Lower leg skin (tissue), 4 donors: ENCODE measurements around the gene TMEM33. TPM values are rescaled to one million over a fixed set of nuclear protein-coding genes. Genes with fewer than 3 reads are reported as not detected.
A peak's percentile ranks its signal among the peaks of the same experiment; 100 is the strongest.

Experiments used
- DNase-seq, 2 donors: peaks; one replicate each; pipeline ENCODE4 v3.0.0-alpha.2; 2019; ENCODE audit warnings: low spot score in 2 of 2
- H3K4me3 ChIP-seq: fragments of 200-600 bp; sonication (generic); 2 replicates; pipeline ENCODE4 v1.5.1; 2017; ENCODE audit warnings: mild to moderate bottlenecking, low read depth; ENCODE audit not compliant: poor library complexity, severe bottlenecking
- CTCF ChIP-seq, 3 donors: fragments of 450-650 bp; IDR thresholded peaks; one replicate each; pipeline ENCODE4 v1.5.1; 2016; ENCODE audit warnings: antibody characterized with exemption in 3 of 3, mild to moderate bottlenecking in 3 of 3, moderate library complexity in 2 of 3
- POLR2A ChIP-seq, 2 donors: fragments of 450-650 bp; IDR thresholded peaks; one replicate each; pipeline ENCODE4 v1.6.1; 2016 to 2017; ENCODE audit warnings: antibody characterized with exemption in 2 of 2, mild to moderate bottlenecking in 1 of 2, moderate library complexity in 1 of 2
- WGBS, 2 donors: methylation state at CpG; one replicate each; pipeline ENCODE4 v1.1.5; 2018; 5-methylcytosine and 5-hydroxymethylcytosine counted together
- intact Hi-C: fragments of 100-400 bp; cut with DNase I; formaldehyde crosslinking; loops from one replicate; pipeline ENCODE4 v1.15.0; 2023; ENCODE audit warnings: low total_unique reads
- total RNA-seq, 4 donors: library from RNA; depleted of rRNA; stranded (reverse); fragments of >200 nt; gene quantifications; one replicate each; pipeline ENCODE4 v1.1.0, GENCODE V29; 2016

The TMEM33 gene
- total RNA-seq, 4 donors from 2014 or later = 42.5 to 59.9 (median 49.1) TPM

- no peak overlapping the region for H3K4me3 ChIP-seq
- 80 to 81% methylated on average over 3 of the region's 3 CpGs for WGBS, 2 donors
- intact Hi-C loops = no loop called here
- no peak for DNase-seq
- TF ChIP-seq CTCF (IDR thresholded peaks at IDR 0.05) (no peak), POLR2A (IDR thresholded peaks at IDR 0.05) (no peak)
These were observed 2.2 kb upstream of the TMEM33 start for GRCh38 chr4:41932988-41933387.

GRCh38 chr4:41933997-41934503 lies 1.2 kb upstream of the TMEM33 start:
- 92 to 96% methylated on average over 10 of the region's 10 CpGs for WGBS, 2 donors
- intact Hi-C loops = no loop called here
- no peak overlapping the region for H3K4me3 ChIP-seq

GRCh38 chr4:41934514-41934900 lies 722 bp upstream of the TMEM33 start:
- 83 to 84% methylated on average over 9 of the region's 9 CpGs for WGBS, 2 donors
- H3K4me3 ChIP-seq = no peak overlapping the region
- intact Hi-C loops = no loop called here
- DNase-seq = no peak
- no peak for TF ChIP-seq POLR2A (IDR thresholded peaks at IDR 0.05)

More at GRCh38 chr4:41933997-41934503, 1.2 kb upstream of the TMEM33 start:
- DNase-seq = no peak
- TF ChIP-seq CTCF (IDR thresholded peaks at IDR 0.05) = no peak
- no peak for TF ChIP-seq POLR2A (IDR thresholded peaks at IDR 0.05)

- TF ChIP-seq CTCF (IDR thresholded peaks at IDR 0.05) (no peak), POLR2A (IDR thresholded peaks at IDR 0.05) (no peak)
- WGBS, 2 donors = 2% methylated on average over 12 of the region's 12 CpGs
- H3K4me3 ChIP-seq = peak overlapping the region; percentile 98
- intact Hi-C loops = no loop called here
- no peak for DNase-seq
These were observed 408 bp downstream of the TMEM33 start for GRCh38 chr4:41935652-41936021.

GRCh38 chr4:41939016-41939626 lies 3.9 kb downstream of the TMEM33 start:
- intact Hi-C loops = no loop called here
- TF ChIP-seq CTCF (IDR thresholded peaks at IDR 0.05) (no peak), POLR2A (IDR thresholded peaks at IDR 0.05) (no peak)
- DNase-seq = peak in 1 of 2 donors; percentile 42
- WGBS, 2 donors = 44 to 57% methylated on average over 3 of the region's 3 CpGs
- no peak overlapping the region for H3K4me3 ChIP-seq

GRCh38 chr4:41940834-41941233 lies 5.6 kb downstream of the TMEM33 start:
- DNase-seq = no peak
- no peak overlapping the region for H3K4me3 ChIP-seq
- intact Hi-C loops = no loop called here
- TF ChIP-seq CTCF (IDR thresholded peaks at IDR 0.05) (no peak), POLR2A (IDR thresholded peaks at IDR 0.05) (no peak)
